Measurements from ENCODE around the gene PABPC3. TPM values are rescaled to one million over a fixed set of nuclear protein-coding genes. Genes with fewer than 3 reads are reported as not detected.

PABPC3 gene
- total and polyA plus RNA-seq, 2 of the 13 experiments (the other 11 are each of a cell fraction or from before 2014, with no cell fraction given) = 0.04 to 0.09 TPM

DNA sequence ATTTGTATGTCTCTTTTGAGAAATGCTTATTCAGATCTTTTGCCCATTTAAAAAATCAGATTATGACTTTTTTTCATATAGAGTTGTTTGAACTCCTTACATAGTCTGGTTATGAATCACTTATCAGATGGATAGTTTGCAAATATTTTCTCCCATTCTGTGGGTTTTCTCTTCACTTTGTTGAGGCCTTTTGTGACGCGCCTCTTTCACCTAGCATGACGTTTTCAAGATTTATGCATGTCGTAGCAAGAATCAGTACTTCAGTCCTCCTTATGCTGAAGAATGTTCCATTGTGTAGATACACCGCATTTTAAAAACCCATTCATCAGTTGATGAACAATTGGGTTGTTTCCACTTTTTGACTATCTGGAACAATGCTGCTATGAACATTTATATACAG is 13.4 kb downstream of the PABPC3 start:
- peaks cover 0 to 5% of the 10 kb centered on the region in 2 experiments; a peak in 1 of 5 replicates for H3K27me3 ChIP-seq (ENCODE audit: control insufficient read depth in 1 of 2, insufficient read depth in 2 of 2, low read length in 2 of 2)
- no peak overlapping the region for H3K27ac ChIP-seq (ENCODE audit: extremely low read length, insufficient read depth, low read length)
- ChIA-PET POLR2A (no interaction called here), CTCF (ENCODE audit: low intra/inter-chr PET ratio, low total read pairs) (no interaction called here)
- 45% methylated on average over 5 of the region's 5 CpGs for WGBS (ENCODE audit: low lambda C conversion rate)
- intact Hi-C loops (cut with micrococcal nuclease; ENCODE audit: unreplicated experiment) (no loop called here), in situ Hi-C loops (cut with HindIII; ENCODE audit: extremely low pct_ligation_motif_present, low pct_unique_long_range_greater_than_20kb) (no loop called here)
- H3K4me3 ChIP-seq (replicated peaks in 1 of 3; ENCODE audit: insufficient read depth in 1 of 3, low read depth in 2 of 3, low read length in 3 of 3) = no peak overlapping the region
- no peaks in the 10 kb centered on the region for H3K4me1 ChIP-seq (ENCODE audit: insufficient read depth, low read length)
- BruUV-seq (replicated peaks) = no TSS peak
- ATAC-seq = no peak
- H2AFZ ChIP-seq (ENCODE audit: low read length) = no peak overlapping the region
- no peaks in the 10 kb centered on the region for H3K79me2 ChIP-seq (ENCODE audit: insufficient read depth, low read length)
- H4K20me1 ChIP-seq (ENCODE audit: insufficient read depth, low read length) = no peaks in the 10 kb centered on the region
- no peak overlapping the region for H3K9ac ChIP-seq (ENCODE audit: insufficient read depth, low read depth, low read length)
- TF ChIP-seq, protein P1, sequence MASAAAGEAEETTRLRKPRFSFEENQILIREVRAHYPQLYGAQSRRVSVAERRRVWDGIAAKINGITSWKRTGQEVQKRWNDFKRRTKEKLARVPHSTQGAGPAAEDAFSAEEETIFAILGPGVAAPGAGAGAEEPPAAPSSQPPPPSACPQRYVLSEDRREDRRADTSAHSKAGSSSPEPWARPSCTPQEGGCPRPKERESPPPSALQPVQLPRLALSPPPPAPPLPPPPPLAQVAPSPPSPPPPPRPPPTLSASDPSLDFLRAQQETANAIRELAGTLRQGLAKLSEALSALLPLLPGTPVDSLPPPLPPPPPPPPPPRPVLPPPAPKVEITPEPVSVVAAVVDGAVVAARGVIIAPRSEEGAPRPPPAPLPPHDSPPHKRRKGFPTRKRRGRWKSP (CRISPR knock-in tag; IDR thresholded peaks at IDR 0.05) = no peak
- TF ChIP-seq ZNF567 (CRISPR knock-in tag; IDR thresholded peaks at IDR 0.05; ENCODE audit: borderline replicate concordance) (no peak), ZNF850 (CRISPR knock-in tag; conservative IDR thresholded peaks at IDR 0.05) (no peak), ATAD3A (CRISPR knock-in tag; IDR thresholded peaks at IDR 0.05) (no peak), ZNF598 (CRISPR knock-in tag; IDR thresholded peaks at IDR 0.05; ENCODE audit: borderline replicate concordance) (no peak), FOXJ3 (CRISPR knock-in tag; IDR thresholded peaks at IDR 0.05; ENCODE audit: borderline replicate concordance) (no peak), NFE2L1 (CRISPR knock-in tag; IDR thresholded peaks at IDR 0.05; ENCODE audit: borderline replicate concordance) (no peak), RBAK (CRISPR knock-in tag; IDR thresholded peaks at IDR 0.05) (no peak)
- TF ChIP-seq, protein P2, sequence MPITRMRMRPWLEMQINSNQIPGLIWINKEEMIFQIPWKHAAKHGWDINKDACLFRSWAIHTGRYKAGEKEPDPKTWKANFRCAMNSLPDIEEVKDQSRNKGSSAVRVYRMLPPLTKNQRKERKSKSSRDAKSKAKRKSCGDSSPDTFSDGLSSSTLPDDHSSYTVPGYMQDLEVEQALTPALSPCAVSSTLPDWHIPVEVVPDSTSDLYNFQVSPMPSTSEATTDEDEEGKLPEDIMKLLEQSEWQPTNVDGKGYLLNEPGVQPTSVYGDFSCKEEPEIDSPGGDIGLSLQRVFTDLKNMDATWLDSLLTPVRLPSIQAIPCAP (CRISPR knock-in tag; IDR thresholded peaks at IDR 0.05; ENCODE audit: low read depth) = no peak
- no peak for FAIRE-seq
- DNase-seq (ENCODE audit: low spot score) = no peak
- no peaks in the 10 kb centered on the region for H3K36me3 ChIP-seq (replicated peaks in 1 of 2; ENCODE audit: control insufficient read depth in 1 of 2, insufficient read depth in 2 of 2, low read length in 2 of 2)
- no peaks in the 10 kb centered on the region for H3K9me3 ChIP-seq (ENCODE audit: low read length)
- no peak overlapping the region for H3K4me2 ChIP-seq (ENCODE audit: low read depth, low read length)
